Prostate gland (tissue), 2 donors: ENCODE data around the gene ALK. TPM values are rescaled to one million over a fixed set of nuclear protein-coding genes. Genes with fewer than 3 reads are reported as not detected.

Experiments used
- DNase-seq: peaks from one replicate; pipeline ENCODE4 v3.0.0-alpha.2; 2019; ENCODE audit warnings: low spot score
- H3K27ac ChIP-seq, 2 donors: fragments of 200-600 bp; sonication (generic); 2 replicates each; pipeline ENCODE4 v1.5.1; 2017 to 2019
- H3K27me3 ChIP-seq: fragments of 200-600 bp; sonication (generic); replicated peaks from 2 replicates; pipeline ENCODE4 v1.5.1; 2019; ENCODE audit not compliant: insufficient read depth
- H3K36me3 ChIP-seq, 2 donors: fragments of 200-600 bp; sonication (generic); 1 replicate in 1 of 2; 2 replicates in 1 of 2; pipeline versions ENCODE4 v1.5.1 to v1.8.1; 2017 to 2019
- H3K4me1 ChIP-seq: fragments of 200-600 bp; sonication (generic); replicated peaks from 2 replicates; pipeline ENCODE4 v1.5.1; 2019
- H3K4me3 ChIP-seq, 2 donors: fragments of 200-600 bp; sonication (generic); 2 replicates each; pipeline ENCODE4 v1.5.1; 2017 to 2019
- H3K9me3 ChIP-seq: fragments of 200-600 bp; sonication (generic); 2 replicates; pipeline ENCODE4 v1.5.1; 2017
- POLR2A ChIP-seq: fragments of 450-650 bp; IDR thresholded peaks from one replicate; pipeline ENCODE4 v1.6.1; 2016; ENCODE audit warnings: antibody characterized with exemption, mild to moderate bottlenecking
- POLR2AphosphoS5 ChIP-seq: sonication (generic); formaldehyde crosslinking; IDR thresholded peaks from one replicate; pipeline ENCODE4 v1.6.1; 2017; ENCODE audit warnings: antibody characterized with exemption
- WGBS: methylation state at CpG from one replicate; pipeline ENCODE4 v1.1.5; 2018; 5-methylcytosine and 5-hydroxymethylcytosine counted together
- intact Hi-C: fragments of 100-400 bp; cut with DNase I; formaldehyde crosslinking; loops from one replicate; pipeline ENCODE4 v1.14.2; 2022
- total RNA-seq, 2 donors: library from RNA; depleted of rRNA; stranded (reverse); fragments of >200 nt; gene quantifications; one replicate each; pipeline ENCODE4 v1.1.0, GENCODE V29; 2016
- TF ChIP-seq, protein P1 (sequence below), 4 experiments: fragments of 200-600 bp in 2 of 4; fragments of 450-650 bp in 2 of 4; sonication (generic) in 2 of 4; IDR thresholded peaks; 1 replicate in 3 of 4; 2 replicates in 1 of 4; pipeline ENCODE4 v1.5.1; 2016 to 2019; ENCODE audit warnings: antibody characterized with exemption in 4 of 4, mild to moderate bottlenecking in 2 of 4, moderate library complexity in 2 of 4

Gene ALK
- total RNA-seq, 2 donors from 2014 or later, result 0.14 to 1.2 TPM

DNA sequence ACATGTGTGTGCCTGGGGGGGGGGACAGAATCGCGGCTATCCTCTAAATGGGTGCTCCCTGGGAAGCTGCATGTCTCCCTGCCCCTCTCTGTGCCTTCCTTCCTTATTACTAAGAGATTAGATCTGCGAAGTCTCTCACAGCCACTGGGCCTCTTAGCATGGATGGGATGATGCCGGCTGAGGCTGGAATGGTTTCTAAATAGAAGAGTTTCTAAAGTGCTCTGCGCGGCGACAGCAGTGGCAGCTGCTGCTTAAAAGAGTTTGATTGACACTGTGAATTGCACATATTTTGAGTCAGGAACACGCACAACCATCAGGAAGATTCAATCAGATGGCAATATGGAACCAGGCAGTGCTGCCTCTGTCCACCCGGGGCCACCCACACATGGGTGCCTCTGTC lies 642.4 kb downstream of the ALK start:
- Histone ChIP-seq H3K27me3 (no peaks in the 10 kb centered on the region), H3K27ac (no peak overlapping the region), H3K9me3 (no peaks in the 10 kb centered on the region), H3K4me3 (no peak overlapping the region), H3K36me3 (no peaks in the 10 kb centered on the region), H3K4me1 (no peaks in the 10 kb centered on the region)
- intact Hi-C loops, result no loop called here
- 86% methylated on average over 9 of the region's 9 CpGs for WGBS
- DNase-seq, result no peak
- TF ChIP-seq POLR2A (no peak), POLR2AphosphoS5 (no peak)
- TF ChIP-seq, protein P1, sequence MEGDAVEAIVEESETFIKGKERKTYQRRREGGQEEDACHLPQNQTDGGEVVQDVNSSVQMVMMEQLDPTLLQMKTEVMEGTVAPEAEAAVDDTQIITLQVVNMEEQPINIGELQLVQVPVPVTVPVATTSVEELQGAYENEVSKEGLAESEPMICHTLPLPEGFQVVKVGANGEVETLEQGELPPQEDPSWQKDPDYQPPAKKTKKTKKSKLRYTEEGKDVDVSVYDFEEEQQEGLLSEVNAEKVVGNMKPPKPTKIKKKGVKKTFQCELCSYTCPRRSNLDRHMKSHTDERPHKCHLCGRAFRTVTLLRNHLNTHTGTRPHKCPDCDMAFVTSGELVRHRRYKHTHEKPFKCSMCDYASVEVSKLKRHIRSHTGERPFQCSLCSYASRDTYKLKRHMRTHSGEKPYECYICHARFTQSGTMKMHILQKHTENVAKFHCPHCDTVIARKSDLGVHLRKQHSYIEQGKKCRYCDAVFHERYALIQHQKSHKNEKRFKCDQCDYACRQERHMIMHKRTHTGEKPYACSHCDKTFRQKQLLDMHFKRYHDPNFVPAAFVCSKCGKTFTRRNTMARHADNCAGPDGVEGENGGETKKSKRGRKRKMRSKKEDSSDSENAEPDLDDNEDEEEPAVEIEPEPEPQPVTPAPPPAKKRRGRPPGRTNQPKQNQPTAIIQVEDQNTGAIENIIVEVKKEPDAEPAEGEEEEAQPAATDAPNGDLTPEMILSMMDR (IDR thresholded peaks at IDR 0.05), result no peak

DNA sequence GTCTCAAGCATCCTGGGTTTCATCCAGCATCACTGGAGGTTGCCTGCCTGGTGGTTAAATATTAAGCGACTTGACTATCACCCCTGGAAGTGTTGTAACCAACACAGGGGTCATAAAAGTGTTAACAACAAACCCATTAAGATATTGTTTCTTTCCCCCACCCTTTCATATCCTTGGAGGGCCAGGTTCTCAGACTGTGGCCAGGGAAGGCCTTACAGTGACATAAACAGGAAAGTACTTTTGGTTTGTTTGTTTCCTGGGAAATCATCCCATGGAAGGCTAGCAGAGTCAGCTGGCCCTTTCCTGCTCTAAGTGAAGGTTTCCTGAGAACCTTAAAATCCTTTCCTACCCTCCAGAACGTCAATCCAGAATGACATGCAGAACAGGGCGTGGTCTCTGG lies 645.2 kb downstream of the ALK start:
- H3K4me3 ChIP-seq, result no peak overlapping the region
- no peaks in the 10 kb centered on the region for H3K27me3 ChIP-seq
- no peaks in the 10 kb centered on the region for H3K9me3 ChIP-seq
- no peak for DNase-seq
- H3K36me3 ChIP-seq, result no peaks in the 10 kb centered on the region
- intact Hi-C loops, result no loop called here
- TF ChIP-seq, protein P1 (IDR thresholded peaks at IDR 0.05), result no peak
- no peak for TF ChIP-seq POLR2AphosphoS5
- TF ChIP-seq POLR2A, result no peak
- 56% methylated on average over 3 of the region's 3 CpGs for WGBS
- no peaks in the 10 kb centered on the region for H3K4me1 ChIP-seq
- no peak overlapping the region for H3K27ac ChIP-seq

DNA sequence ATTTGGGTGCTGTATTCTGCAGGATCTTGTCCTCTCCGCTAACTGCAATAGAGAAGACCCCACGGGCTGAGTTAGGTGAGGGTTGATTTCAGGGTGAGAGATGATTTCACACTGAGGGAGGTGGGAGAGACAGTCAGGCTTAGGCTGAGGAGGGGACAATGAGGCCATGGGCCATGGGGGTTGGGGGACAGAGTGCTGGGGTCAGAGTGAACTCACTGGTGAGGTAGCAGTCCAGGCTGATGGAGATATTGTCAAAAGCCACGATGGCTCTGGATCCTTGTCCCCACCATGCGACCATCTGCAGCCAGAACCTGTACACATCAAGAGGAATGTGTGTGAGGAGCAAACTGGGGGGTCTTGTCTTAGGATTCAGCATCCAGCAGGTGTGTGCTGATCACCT lies 646.2 kb downstream of the ALK start:
- 98% methylated on average over 4 of the region's 4 CpGs for WGBS
- TF ChIP-seq POLR2A (no peak), POLR2AphosphoS5 (no peak)
- TF ChIP-seq, protein P1 (IDR thresholded peaks at IDR 0.05), result no peak
- intact Hi-C loops, result no loop called here
- no peaks in the 10 kb centered on the region for H3K36me3 ChIP-seq
- H3K27me3 ChIP-seq, result no peaks in the 10 kb centered on the region
- H3K9me3 ChIP-seq, result no peaks in the 10 kb centered on the region
- no peaks in the 10 kb centered on the region for H3K4me1 ChIP-seq
- H3K4me3 ChIP-seq, result no peak overlapping the region
- no peak overlapping the region for H3K27ac ChIP-seq
- no peak for DNase-seq

DNA sequence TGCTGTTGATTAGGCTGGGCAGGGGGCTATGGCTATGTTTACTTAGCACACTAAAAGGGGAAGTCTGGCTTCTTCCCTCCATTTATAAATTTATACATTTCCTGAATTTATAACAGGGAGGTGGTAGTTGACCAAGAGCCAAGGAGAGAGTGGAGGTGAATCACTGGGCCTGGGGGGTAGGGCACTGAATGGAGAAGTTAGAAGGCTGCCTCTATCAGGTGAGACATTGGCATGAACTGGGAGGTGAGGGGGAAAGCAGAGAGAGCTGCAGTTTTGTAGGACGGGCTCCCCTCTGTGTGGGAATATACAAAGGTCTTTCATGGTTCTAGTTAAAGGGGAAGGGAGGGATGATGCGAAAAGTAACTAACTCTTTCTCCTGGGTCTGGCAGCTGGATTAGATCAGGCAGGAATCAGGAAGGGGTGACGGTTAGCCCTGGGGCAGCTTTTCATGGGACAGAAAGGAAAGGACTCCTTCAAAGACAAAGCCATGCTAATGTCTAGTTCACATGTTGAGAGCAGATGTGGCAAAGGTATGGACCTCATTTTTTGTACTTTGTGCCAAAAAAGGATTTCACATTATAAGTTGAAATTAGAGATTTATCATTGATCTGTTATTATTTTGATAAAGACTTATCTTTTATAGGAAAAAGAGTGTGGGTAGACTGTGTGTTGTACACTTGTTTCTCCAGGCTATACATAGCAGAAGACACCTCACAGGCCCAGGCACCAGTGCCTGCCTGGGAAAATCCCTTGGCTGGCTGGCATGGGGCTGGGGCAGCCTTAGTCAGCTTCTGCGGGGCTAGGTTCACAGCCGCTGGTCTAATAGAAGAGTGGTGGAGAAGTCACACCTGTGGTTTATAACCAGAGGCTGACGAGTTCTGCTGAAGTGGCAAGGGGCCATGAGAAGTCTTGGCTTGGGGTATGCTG lies 647.4 kb downstream of the ALK start:
- Histone ChIP-seq H3K27ac (no peak overlapping the region), H3K27me3 (no peaks in the 10 kb centered on the region), H3K36me3 (no peaks in the 10 kb centered on the region), H3K9me3 (no peaks in the 10 kb centered on the region), H3K4me1 (no peaks in the 10 kb centered on the region), H3K4me3 (no peak overlapping the region)
- 66% methylated on average over 6 of the region's 6 CpGs for WGBS
- intact Hi-C loops, result no loop called here
- DNase-seq, result no peak
- TF ChIP-seq POLR2AphosphoS5 (no peak), POLR2A (no peak)
- TF ChIP-seq, protein P1 (IDR thresholded peaks at IDR 0.05), result no peak
